ENCODE results near the gene IER5. TPM values are rescaled to one million over a fixed set of nuclear protein-coding genes. Genes with fewer than 3 reads are reported as not detected.

Gene IER5
- total and polyA plus RNA-seq, 2 of the 13 experiments (the other 11 are each of a cell fraction or from before 2014, with no cell fraction given), result 2.5 to 3.5 TPM

GRCh38 chr1:181088079-181089016 is at the start of gene IER5 (continued):
- TF ChIP-seq ZNF407 (CRISPR knock-in tag; IDR thresholded peaks at IDR 0.05; ENCODE audit: not compliant biosample characterization), result peak; percentile 71
- peak; percentile 46 for TF ChIP-seq FOXP4 (CRISPR knock-in tag; IDR thresholded peaks at IDR 0.05)
- TF ChIP-seq ZNF879 (CRISPR knock-in tag; IDR thresholded peaks at IDR 0.05), result no peak
- no peak for TF ChIP-seq ZBTB21 (CRISPR knock-in tag; IDR thresholded peaks at IDR 0.05)
- TF ChIP-seq PPARG (CRISPR knock-in tag; conservative IDR thresholded peaks at IDR 0.05), result peak; percentile 70
- no peak for TF ChIP-seq PAF1 (CRISPR knock-in tag; IDR thresholded peaks at IDR 0.05)
- peak; percentile 40; the same call in 1 of the 2 replicates for TF ChIP-seq GATAD2A (CRISPR knock-in tag; IDR thresholded peaks at IDR 0.05)
- TF ChIP-seq POGK (CRISPR knock-in tag; conservative IDR thresholded peaks at IDR 0.05), result peak; percentile 66; the same call in 1 of the 2 replicates
- TF ChIP-seq YY1 (IDR thresholded peaks at IDR 0.05; ENCODE audit: insufficient read depth, insufficient replicate concordance, low read depth, low read length), result peak; percentile 31
- no peak for TF ChIP-seq ZMYM2 (CRISPR knock-in tag; IDR thresholded peaks at IDR 0.05)
- TF ChIP-seq ZNF234 (CRISPR knock-in tag; conservative IDR thresholded peaks at IDR 0.05), result no peak
- peak; percentile 88 for TF ChIP-seq ARNT2 (CRISPR knock-in tag; IDR thresholded peaks at IDR 0.05; ENCODE audit: low read depth)
- TF ChIP-seq RBFOX2 (IDR thresholded peaks at IDR 0.05; ENCODE audit: low read depth, low read length), result peak; percentile 98
- peak; percentile 6 for TF ChIP-seq U2AF1 (optimal IDR thresholded peaks at IDR 0.05; ENCODE audit: low read depth, low read length)
